Left cardiac atrium (tissue), 4 donors: ENCODE data around the gene FHOD1. TPM values are rescaled to one million over a fixed set of nuclear protein-coding genes. Genes with fewer than 3 reads are reported as not detected.
A peak's percentile ranks its signal among the peaks of the same experiment; 100 is the strongest.

ENCODE experiments used
- ATAC-seq, 2 donors: fragments of 200-7000 bp; cut with Tn5 transposase; one replicate each; pipeline ENCODE4 v1.9.1; 2020; ENCODE audit warnings: mild to moderate bottlenecking in 2 of 2, moderate library complexity in 2 of 2
- DNase-seq: peaks from one replicate; pipeline ENCODE4 v3.0.0-alpha.2; 2020
- intact Hi-C, 2 donors: fragments of 100-400 bp; cut with DNase I; formaldehyde crosslinking; loops; one replicate each; pipeline versions ENCODE4 v1.14.1 to v1.15.1; 2022 to 2023
- total RNA-seq, 2 donors: library from RNA; stranded (reverse); fragmentation: NEBNext Ultra II Directional; extraction: Animal tissue kit (Norgen Biotek cat#: 25700); gene quantifications; one replicate each; pipeline ENCODE4 v1.2.1, GENCODE V29; 2021
- donor health status: DM: no; HTN: yes; CAD: no.
- donor health status: DM: no; HTN: yes; CAD: no; lungs with severe emphysema.
- donor health status: DM: yes; HTN: yes; CAD: no.
- donor health status: Dilated cardiomyopathy.

Gene FHOD1
- total RNA-seq, 2 donors from 2014 or later, result 18.7 to 25.8 TPM

DNA sequence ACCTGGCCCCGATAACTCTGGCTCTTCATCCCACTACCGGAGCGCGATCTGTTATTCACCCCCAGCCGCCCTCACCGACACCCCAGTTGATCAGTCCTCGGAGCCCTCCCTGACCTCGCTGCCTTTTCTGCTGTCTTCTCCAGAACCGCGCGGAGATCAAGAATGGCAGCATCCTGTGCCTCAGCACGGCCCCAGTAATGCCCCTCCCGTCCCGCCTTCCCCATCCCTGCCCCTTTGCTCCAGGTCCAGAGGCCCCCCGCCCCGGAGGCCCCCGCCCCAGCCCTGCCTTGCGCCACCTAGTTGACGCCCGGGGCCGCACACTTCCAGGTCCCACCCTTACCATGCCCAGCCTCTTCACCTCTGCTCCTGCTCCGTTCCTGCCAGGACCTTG is 47.5 kb downstream of the FHOD1 start:
- ATAC-seq (peak; percentile 3 to 5), DNase-seq (no peak)
- intact Hi-C loops, result no loop called here

DNA sequence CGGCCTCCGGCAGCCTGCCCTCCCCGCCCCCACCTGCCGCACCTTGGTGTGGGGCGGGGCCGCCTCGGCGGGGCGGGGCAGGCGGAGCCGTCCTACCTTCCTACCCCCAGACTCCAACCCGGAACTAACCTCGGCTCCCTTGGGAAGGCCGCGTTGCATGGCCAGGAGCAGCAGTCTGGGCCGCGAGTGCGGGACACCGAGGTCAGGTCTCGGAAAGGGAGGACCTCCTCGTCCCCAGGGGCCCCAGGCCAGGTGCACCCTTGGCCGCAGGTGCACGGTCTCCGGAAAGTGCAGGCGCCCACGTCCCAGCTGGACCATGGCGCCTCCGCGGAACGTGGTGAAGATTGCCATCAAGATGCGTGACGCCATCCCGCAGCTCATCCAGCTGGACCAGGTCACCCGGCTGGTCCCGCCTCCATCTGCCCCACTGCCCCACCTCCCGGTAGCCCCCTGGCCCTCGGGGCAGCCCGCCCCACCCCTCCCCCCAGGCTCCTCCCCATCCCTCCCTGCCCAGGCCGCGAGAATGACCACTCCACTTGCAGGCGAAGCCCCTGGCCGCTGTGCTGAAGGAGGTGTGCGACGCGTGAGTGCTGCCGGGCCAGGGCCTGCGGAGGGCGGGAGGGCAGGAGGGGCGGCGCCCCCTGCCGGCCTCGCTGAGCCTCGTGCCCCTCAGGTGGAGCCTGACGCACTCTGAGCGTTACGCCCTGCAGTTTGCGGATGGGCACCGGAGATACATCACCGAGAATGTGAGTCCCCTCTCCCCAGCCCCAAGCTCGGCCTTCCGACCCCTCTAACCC is 48.1 kb downstream of the FHOD1 start, which contains the start of gene ELMO3:
ELMO3 (plus strand) TSS at position 121 of the 797 bp plus-strand sequence; CDS start at position 317, 196 bp downstream.
- ATAC-seq (peak; percentile 28 to 47), DNase-seq (no peak)
- intact Hi-C loops, result no loop called here

GRCh38 chr16:67198238-67198734 is 49.0 kb downstream of the FHOD1 start:
- DNase-seq (peak; percentile 54), ATAC-seq (peak; percentile 16 to 45)
- intact Hi-C loops, result no loop called here

DNA sequence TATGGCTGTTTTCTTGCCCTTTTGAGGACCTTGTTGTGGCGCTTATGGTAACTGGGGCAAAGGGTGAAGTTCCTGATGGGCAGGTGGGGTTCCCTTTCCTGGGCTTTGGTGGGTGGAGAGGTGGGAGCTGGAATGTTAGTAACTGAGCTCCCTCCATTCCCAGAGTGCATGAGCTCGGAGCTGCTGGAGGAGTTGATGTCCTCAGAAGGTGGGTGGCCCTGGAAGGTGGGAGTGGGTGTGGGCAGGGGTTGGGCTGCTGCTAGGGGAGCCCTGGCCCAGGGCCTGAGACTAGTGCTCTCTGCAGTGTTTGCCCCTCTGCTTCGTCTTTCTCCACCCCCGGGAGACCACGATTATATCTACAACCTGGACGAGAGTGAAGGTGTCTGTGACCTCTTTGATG is 49.6 kb downstream of the FHOD1 start:
- ATAC-seq, result no peak

DNA sequence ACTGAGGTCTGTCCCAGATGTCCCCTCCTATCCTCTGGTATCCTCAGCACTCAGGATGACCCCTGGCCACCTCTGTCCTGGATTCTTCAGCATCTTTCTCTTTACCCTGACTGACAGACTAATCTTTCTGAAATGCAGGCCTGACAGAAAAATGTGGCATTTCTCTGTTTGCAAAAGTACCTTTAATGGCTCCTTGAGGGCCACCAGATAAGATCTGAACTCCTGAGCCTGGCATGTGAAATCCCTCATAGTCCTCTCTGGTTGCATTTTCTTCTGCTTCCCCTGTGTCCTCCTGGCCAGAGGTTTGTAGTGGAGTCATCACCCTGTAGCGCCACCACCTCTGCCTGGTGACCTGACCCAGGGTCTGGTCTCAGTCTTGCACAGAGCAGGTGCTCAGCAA is 50.4 kb downstream of the FHOD1 start:
- no peak for DNase-seq
- ATAC-seq, result no peak
- intact Hi-C loops, result no loop called here

More for the DNA sequence above, 49.6 kb downstream of the FHOD1 start:
- no peak for DNase-seq
- intact Hi-C loops, result no loop called here

- intact Hi-C loops, result no loop called here
- ATAC-seq (no peak), DNase-seq (no peak)
Observed at GRCh38 chr16:67195676-67196075, 51.6 kb downstream of the FHOD1 start.

DNA sequence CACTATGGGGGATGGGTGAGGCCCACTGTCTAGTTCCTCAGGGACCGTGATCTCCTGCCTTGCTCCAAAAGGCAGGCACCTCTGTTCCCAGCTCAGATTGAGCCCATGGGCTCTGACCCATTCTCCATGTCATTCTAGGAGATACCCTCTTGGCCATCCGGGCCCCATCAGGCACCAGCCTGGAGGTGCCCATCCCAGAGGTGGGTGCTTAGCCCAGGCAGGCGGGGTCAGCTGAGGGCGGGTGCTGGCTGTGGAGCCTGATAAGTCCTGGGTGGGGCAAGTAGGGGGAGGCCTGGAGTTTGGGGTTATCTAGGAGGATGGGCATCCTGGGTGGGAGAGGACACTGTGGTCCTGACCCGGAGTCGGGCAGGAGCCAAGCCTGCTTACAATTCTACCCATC is 53.0 kb downstream of the FHOD1 start:
- DNase-seq (no peak), ATAC-seq (no peak)
- intact Hi-C loops, result no loop called here

GRCh38 chr16:67193536-67193935 is 53.7 kb downstream of the FHOD1 start:
- ATAC-seq (no peak), DNase-seq (no peak)
- intact Hi-C loops, result no loop called here

GRCh38 chr16:67192781-67193361 is 54.4 kb downstream of the FHOD1 start:
- ATAC-seq, result peak in 1 of 2 donors; percentile 1

GRCh38 chr16:67191995-67192681 is 55.1 kb downstream of the FHOD1 start, which contains the start of gene E2F4:
E2F4 (plus strand) TSS chr16:67192155; CDS start chr16:67192228, 73 bp downstream.
- intact Hi-C loops, result no loop called here
- ATAC-seq, result peak; percentile 92 to 97
- peak; percentile 94 for DNase-seq

More at GRCh38 chr16:67192781-67193361, 54.4 kb downstream of the FHOD1 start:
- intact Hi-C loops, result no loop called here
- no peak for DNase-seq

DNA sequence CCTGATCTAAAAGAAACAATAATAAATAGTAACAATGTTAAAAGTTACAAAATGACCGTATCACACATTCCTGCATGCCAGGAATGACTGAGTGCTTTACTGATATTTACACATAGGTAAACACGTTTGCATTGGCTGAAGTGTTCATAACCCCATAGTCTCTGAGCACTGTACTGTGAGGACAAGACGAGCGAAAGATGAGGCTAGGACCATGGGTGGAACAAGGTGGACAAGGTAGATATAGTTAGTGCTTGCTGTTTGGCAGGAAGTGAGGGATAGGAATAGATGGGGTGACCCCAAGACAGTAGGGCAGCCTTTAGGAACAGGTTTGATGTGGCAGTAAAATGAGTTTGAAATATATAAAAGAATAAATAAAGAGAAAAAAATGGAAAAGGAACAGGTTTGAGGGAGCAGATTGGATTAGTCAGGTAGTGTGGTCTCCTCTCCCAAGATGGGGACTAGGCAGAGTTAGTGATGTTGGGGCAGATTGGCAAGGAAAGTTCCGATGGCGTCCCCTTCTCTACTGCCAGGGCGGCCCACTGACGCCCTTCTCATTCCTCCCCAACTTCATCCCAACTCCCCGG is 55.8 kb downstream of the FHOD1 start:
- ATAC-seq (no peak), DNase-seq (no peak)
- intact Hi-C loops, result no loop called here

DNA sequence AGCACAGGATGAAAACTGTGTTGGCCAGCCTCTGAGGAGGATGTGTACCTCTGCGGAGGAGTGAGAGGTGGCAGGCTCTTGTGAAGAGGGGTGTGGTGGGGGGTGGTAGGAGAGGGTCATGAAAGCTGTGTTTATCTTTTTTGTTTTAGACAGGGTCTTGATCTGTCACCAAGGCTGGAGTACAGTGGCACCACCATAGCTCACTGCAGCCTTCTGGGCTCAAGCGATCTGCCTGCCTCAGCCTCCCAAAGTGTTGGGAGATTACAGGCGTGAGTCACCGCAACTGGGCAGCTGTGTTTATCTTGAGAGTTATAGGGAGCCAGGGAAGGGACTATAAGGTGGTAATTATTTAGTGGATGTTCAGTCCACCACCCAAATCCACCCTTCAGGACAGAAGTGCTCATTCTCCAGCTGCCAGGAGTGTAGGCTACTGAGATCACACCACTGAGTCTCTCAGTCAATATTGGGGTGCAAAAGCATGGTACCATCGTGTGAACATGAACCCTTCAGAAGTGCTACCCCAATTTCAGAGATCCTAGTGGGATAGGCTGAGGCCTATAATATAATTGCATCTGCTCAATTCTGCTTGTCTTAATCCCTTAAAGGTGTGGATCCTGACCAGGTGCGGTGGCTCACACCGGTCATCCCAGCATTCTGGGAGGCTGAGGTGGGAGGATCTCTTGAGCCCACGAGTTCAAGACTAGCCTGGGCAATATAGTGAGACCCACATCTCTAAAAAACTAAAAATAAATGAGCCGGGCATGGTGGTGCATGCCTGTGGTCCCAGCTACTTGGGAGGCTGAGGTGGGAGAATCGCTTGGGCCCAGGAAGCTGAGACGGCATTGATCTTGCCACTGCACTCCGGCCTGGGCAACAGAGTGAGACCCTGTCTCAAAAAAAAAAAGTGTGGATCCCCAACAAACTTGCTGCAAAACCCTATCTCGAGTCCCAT is 56.6 kb downstream of the FHOD1 start:
- DNase-seq (no peak), ATAC-seq (no peak)
- intact Hi-C loops, result no loop called here

GRCh38 chr16:67190041-67190440 is 57.2 kb downstream of the FHOD1 start, which contains the start of gene EXOC3L1:
EXOC3L1 (minus strand) TSS chr16:67190136; CDS start chr16:67189676, 460 bp downstream.
- intact Hi-C loops, result no loop called here
- no peak for ATAC-seq
- no peak for DNase-seq

DNA sequence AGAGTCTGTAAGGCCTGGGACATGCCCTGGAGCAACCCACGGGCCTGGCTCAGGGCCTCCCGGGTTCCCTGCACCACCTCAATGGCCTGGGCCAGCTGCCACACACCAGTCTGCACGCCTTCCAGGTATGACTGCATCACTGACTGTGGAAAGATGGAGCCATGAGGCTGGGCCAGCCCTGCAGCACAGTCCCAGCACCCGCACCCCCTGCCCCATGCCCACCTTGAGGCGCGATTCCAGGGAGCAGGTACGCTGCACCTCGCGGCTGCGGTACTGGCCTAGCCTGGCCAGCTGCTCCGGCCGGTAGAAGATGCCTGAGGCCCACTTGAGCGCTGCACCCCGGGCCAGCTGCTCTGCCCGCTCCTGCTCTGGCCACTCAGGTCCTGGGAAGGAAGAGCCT is 58.5 kb downstream of the FHOD1 start:
- intact Hi-C loops, result loop anchor here (10.0 kb wide), 2 partner anchors 214 to 294 kb away; no protein-coding TSS in a partner anchor
- DNase-seq, result no peak
- no peak for ATAC-seq

DNA sequence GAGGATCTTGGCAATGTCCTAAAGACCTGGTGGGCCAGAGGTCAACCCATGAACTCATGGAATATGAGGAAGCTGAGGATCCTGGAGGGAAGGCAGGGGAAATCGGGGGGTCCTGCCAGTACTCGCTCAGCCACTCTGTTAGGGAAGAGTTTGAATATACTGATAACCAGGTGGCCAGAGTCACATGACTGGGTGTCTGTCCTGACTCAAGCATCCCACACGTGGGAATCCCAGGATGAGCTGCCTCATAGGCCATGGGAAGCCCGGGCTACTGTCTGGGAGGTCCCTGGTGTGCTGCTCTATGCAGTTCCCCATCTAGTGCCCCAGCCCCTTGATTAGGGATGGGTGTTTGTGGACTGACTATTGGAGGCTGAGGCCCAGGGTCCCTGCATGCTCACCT is 59.0 kb downstream of the FHOD1 start:
- DNase-seq (no peak), ATAC-seq (no peak)
- intact Hi-C loops, result loop anchor here (10.0 kb wide), 2 partner anchors 214 to 294 kb away; no protein-coding TSS in a partner anchor

DNA sequence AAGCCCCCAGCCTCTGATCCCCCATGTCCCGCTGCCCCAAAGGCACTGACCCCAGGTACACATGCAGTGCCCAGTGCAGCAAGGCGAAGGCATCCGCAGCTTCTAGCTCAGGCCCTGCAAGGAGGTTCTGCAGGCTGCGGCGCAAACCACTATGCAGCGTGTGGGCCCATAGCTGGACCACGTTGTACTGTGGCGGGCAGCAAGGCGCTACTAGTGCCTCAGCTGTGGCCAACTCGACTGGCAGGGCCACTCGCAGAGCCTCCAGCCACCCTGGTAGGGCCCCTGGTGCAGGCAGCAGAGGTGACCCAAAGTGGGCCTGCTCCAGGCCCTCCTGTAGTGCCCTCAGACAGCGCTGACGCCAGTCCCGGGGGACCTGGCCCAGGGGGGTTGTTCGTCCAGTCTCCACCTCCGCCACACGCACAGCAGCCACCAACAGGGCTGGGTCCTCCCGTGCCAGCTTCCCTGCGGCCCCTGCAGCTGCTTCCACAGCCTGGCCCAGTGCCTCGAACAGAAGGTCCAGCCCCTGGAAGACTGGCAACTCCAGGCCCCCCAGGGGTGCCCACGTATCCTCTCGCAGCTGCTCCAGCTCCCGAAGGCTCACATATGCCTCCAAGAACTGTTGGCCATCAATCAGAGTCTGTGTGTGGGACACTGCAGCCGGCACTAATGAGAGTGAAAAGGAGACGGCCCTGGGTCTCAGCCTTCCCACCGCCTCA is 59.9 kb downstream of the FHOD1 start:
- intact Hi-C loops, result loop anchor here (10.0 kb wide), 2 partner anchors 213 to 293 kb away; no protein-coding TSS in a partner anchor
- no peak for ATAC-seq
- DNase-seq, result no peak

DNA sequence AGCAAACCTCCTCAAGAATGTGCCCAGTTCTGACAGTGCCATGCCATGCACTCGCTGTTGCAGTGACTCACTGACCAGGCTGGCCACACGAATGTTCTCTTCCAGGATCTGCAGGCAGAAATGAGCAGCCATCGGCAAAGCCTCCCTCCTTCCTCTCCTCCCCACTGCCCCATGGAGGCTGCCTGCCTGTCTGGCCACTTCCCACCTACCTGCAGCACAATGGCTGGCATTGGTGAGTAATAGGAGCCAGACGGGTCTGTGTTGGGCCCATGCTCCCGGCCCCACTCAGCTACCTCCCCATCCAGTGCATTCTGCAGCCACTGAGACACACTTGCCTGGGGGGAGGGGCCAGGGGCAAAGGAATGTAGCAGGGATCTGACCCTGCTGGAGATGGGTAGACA is 60.7 kb downstream of the FHOD1 start:
- intact Hi-C loops, result loop anchor here (10.0 kb wide), 2 partner anchors 212 to 292 kb away; no protein-coding TSS in a partner anchor
- DNase-seq (no peak), ATAC-seq (no peak)
